K562 (cell line): ENCODE data around the gene CD93. TPM values are rescaled to one million over a fixed set of nuclear protein-coding genes. Genes with fewer than 3 reads are reported as not detected.

Source experiments
- ATAC-seq: fragments of 200-7000 bp; cut with Tn5 transposase; 3 replicates; pipeline ENCODE4 v1.9.1; 2020; ENCODE audit warnings: moderate library complexity
- BruUV-seq: library from RNA; stranded (reverse); fragments of 400-500 nt; replicated peaks from 2 replicates; lab custom pipeline; 2021; lab: Mats Ljungman, UMichigan
- CTCF ChIA-PET: fragments of 300-600 bp; formaldehyde crosslinking; extraction: SDS; loops from one replicate; lab custom pipeline; 2021; ENCODE audit warnings: low intra/inter-chr PET ratio; lab: Yijun Ruan, JAX
- POLR2A ChIA-PET: fragments of 300-600, 350-650 bp; sonication (Branson Sonifier 250); formaldehyde crosslinking; extraction: SDS; loops from one replicate; lab custom pipeline; 2021; ENCODE audit warnings: antibody characterized with exemption, inconsistent platforms; lab: Yijun Ruan, JAX
- DNase-seq, 4 experiments: peaks; one replicate each; pipeline versions ENCODE4 v3.0.0 to v3.0.0-alpha.2; 2011 to 2018; ENCODE audit warnings: low spot score in 3 of 4, mixed read lengths in 3 of 4; ENCODE audit errors: extremely low read depth in 1 of 4
- FAIRE-seq: peaks from 2 replicates; lab custom pipeline; 2011; peaks lifted over from hg19 to GRCh38; lab: Jason Lieb, UNC
- H2AFZ ChIP-seq: 2 replicates; pipeline ENCODE4 v1.6.0; 2011; ENCODE audit warnings: low read depth, low read length, control low read depth, inconsistent platforms
- H3K27ac ChIP-seq: fragments of 200-600 bp; 3 replicates; pipeline ENCODE4 v1.8.0; 2011; ENCODE audit warnings: low read depth, mild to moderate bottlenecking, control low read depth, inconsistent platforms, low read length, moderate library complexity, mixed read lengths; ENCODE audit errors: extremely low read depth
- H3K27me3 ChIP-seq, 2 experiments: fragments of 300-600 bp in 1 of 2; 2 replicates in 1 of 2; 3 replicates in 1 of 2; pipeline versions ENCODE4 v1.6.0 to v1.8.0; 2011; ENCODE audit warnings: inconsistent platforms in 2 of 2, low read length in 2 of 2, mild to moderate bottlenecking in 1 of 2, mixed read lengths in 1 of 2, moderate library complexity in 1 of 2; ENCODE audit not compliant: control insufficient read depth in 2 of 2, insufficient read depth in 2 of 2
- H3K36me3 ChIP-seq: fragments of 300-600 bp; 3 replicates; pipeline ENCODE4 v1.8.0; 2011; ENCODE audit warnings: mild to moderate bottlenecking, low read length, inconsistent platforms; ENCODE audit not compliant: control insufficient read depth, insufficient read depth
- H3K4me1 ChIP-seq, 2 experiments: fragments of 200-600 bp in 1 of 2; replicated peaks in 1 of 2; 2 replicates in 1 of 2; 3 replicates in 1 of 2; pipeline versions ENCODE4 v1.5.1 to v1.8.0; 2011; ENCODE audit warnings: inconsistent platforms in 2 of 2, low read length in 2 of 2, mild to moderate bottlenecking in 1 of 2, mixed read lengths in 1 of 2, moderate library complexity in 1 of 2; ENCODE audit not compliant: control insufficient read depth in 2 of 2, insufficient read depth in 2 of 2
- H3K4me2 ChIP-seq: 2 replicates; pipeline ENCODE4 v1.6.1; 2011; ENCODE audit warnings: low read length, control low read depth, inconsistent platforms, mixed read lengths; ENCODE audit not compliant: insufficient read depth
- H3K4me3 ChIP-seq: fragments of 200-600 bp; sonication (generic), shearing (Covaris generic); 2 replicates; pipeline ENCODE4 v1.5.1; 2016; ENCODE audit warnings: control low read depth, inconsistent platforms
- H3K79me2 ChIP-seq: fragments of 200-600 bp; 3 replicates; pipeline ENCODE4 v1.8.0; 2011; ENCODE audit warnings: low read length, inconsistent platforms; ENCODE audit not compliant: control insufficient read depth, insufficient read depth
- H3K9ac ChIP-seq, 2 experiments: 2 replicates each; pipeline versions ENCODE4 v1.6.0 to v1.6.1; 2011; ENCODE audit warnings: low read depth in 2 of 2, low read length in 2 of 2, control low read depth in 1 of 2, inconsistent platforms in 1 of 2, mild to moderate bottlenecking in 1 of 2, mixed read lengths in 1 of 2; ENCODE audit not compliant: insufficient read depth in 1 of 2
- H3K9me1 ChIP-seq: one replicate; pipeline ENCODE4 v1.6.0; 2011; ENCODE audit warnings: inconsistent platforms, mild to moderate bottlenecking, low read length, moderate library complexity; ENCODE audit not compliant: control insufficient read depth, insufficient read depth
- H3K9me3 ChIP-seq: replicated peaks from 2 replicates; pipeline ENCODE4 v1.5.1; 2011; ENCODE audit warnings: low read depth, low read length, inconsistent platforms; ENCODE audit not compliant: control insufficient read depth, insufficient read depth
- H4K20me1 ChIP-seq: replicated peaks from 2 replicates; pipeline ENCODE4 v1.6.1; 2011; ENCODE audit warnings: low read length, inconsistent platforms, mixed read lengths; ENCODE audit not compliant: control insufficient read depth, insufficient read depth
- ARID1B ChIP-seq: fragments of 450-650 bp; IDR thresholded peaks from 2 replicates; pipeline ENCODE4 v1.6.1; 2016; ENCODE audit warnings: antibody characterized with exemption, mild to moderate bottlenecking, inconsistent platforms
- CBFA2T2 ChIP-seq: fragments of 450-650 bp; conservative IDR thresholded peaks from 2 replicates; pipeline ENCODE4 v1.6.1; 2017; ENCODE audit warnings: mild to moderate bottlenecking
- CBFA2T3 ChIP-seq: fragments of 450-650 bp; IDR thresholded peaks from 2 replicates; pipeline ENCODE4 v1.6.1; 2017
- DPF2 ChIP-seq: fragments of 450-650 bp; IDR thresholded peaks from 2 replicates; pipeline ENCODE4 v1.6.1; 2016
- FOS ChIP-seq: IDR thresholded peaks from 3 replicates; pipeline ENCODE4 v1.6.1; 2011; ENCODE audit not compliant: insufficient read length; ENCODE audit errors: extremely low read depth
- KDM2B ChIP-seq: fragments of 250-450 bp; sonication (Bioruptor Pico); IDR thresholded peaks from 2 replicates; pipeline ENCODE4 v1.8.0; 2021; ENCODE audit warnings: mild to moderate bottlenecking, moderate library complexity
- MEF2D ChIP-seq: conservative IDR thresholded peaks from 2 replicates; pipeline ENCODE4 v1.6.1; 2016; ENCODE audit warnings: low read depth, missing genetic modification characterization, missing compliant biosample characterization
- NFIC ChIP-seq: fragments of 450-650 bp; IDR thresholded peaks from 2 replicates; pipeline ENCODE4 v1.6.1; 2017; ENCODE audit warnings: mild to moderate bottlenecking, inconsistent platforms
- RCOR1 ChIP-seq, 2 experiments: IDR thresholded peaks; 2 replicates each; pipeline ENCODE4 v1.6.1; 2012; ENCODE audit warnings: low read depth in 2 of 2, low read length in 2 of 2, borderline replicate concordance in 1 of 2, improper control_type of control experiment in 1 of 2
- SPI1 ChIP-seq: IDR thresholded peaks from 2 replicates; pipeline ENCODE4 v1.6.1; 2011; ENCODE audit warnings: low read depth, low read length, control low read depth, borderline replicate concordance
- TCF3 ChIP-seq: sonication (generic); formaldehyde crosslinking; IDR thresholded peaks from 2 replicates; pipeline ENCODE4 v1.4.0; 2020; ENCODE audit warnings: mild to moderate bottlenecking, missing genetic modification reagents
- TRIM24 ChIP-seq, 2 experiments: fragments of 450-650 bp; IDR thresholded peaks; 2 replicates each; pipeline ENCODE4 v1.6.1; 2016
- ZC3H4 ChIP-seq: sonication (generic); formaldehyde crosslinking; IDR thresholded peaks from 2 replicates; pipeline ENCODE4 v1.9.0; 2021; ENCODE audit warnings: missing genetic modification reagents, borderline replicate concordance
- ZNF551 ChIP-seq: fragments of 250-450 bp; sonication (Bioruptor Pico); IDR thresholded peaks from 2 replicates; pipeline ENCODE4 v1.5.0; 2021; ENCODE audit warnings: mild to moderate bottlenecking, moderate library complexity
- WGBS: fragments of 100-300 bp; shearing (Covaris generic); methylation state at CpG from one replicate; pipeline ENCODE4 v1.1.6; 2016; ENCODE audit warnings: low coverage, mixed read lengths; ENCODE audit not compliant: insufficient coverage; ENCODE audit errors: missing lambda C conversion rate; 5-methylcytosine and 5-hydroxymethylcytosine counted together
- in situ Hi-C: fragments of 300-500 bp; cut with MboI; formaldehyde crosslinking; loops from 4 replicates; pipeline ENCODE4 v1.15.0; 2018; ENCODE audit warnings: inconsistent platforms, mixed read lengths
- intact Hi-C: fragments of 100-400 bp; cut with micrococcal nuclease; formaldehyde crosslinking; loops from 2 replicates; pipeline ENCODE4 v1.14.2; 2022
- polyA plus RNA-seq, 8 experiments: library from polyadenylated mRNA; depleted of rRNA in 4 of 8; stranded (reverse) in 5 of 8; unstranded in 3 of 8; fragments of >200 nt; fragmentation: Nextera tagmentation in 2 of 8; fragmentation: Illumina TruSeq in 1 of 8; extraction: Ambion mirVana in 2 of 8; extraction: Trizol in 1 of 8; gene quantifications; 2 replicates each; pipeline versions ENCODE4 v1.2.1 to v1.2.3, GENCODE V29; 2011 to 2014; ENCODE audit warnings: inconsistent platforms in 1 of 8, missing spikeins in 1 of 8
- total RNA-seq, 7 experiments: library from RNA; depleted of rRNA in 6 of 7; stranded (reverse); fragments of >200 nt in 6 of 7; fragmentation: Illumina TruSeq in 2 of 7; extraction: Trizol in 2 of 7; gene quantifications; 2 replicates each; pipeline versions ENCODE4 v1.2.1 to v1.2.3, GENCODE V29; 2011 to 2021; ENCODE audit warnings: low replicate concordance in 1 of 7
- TF ChIP-seq, protein P1 (sequence below): sonication (generic); formaldehyde crosslinking; IDR thresholded peaks from 2 replicates; pipeline ENCODE4 v1.8.0; 2022; ENCODE audit warnings: missing genetic modification reagents, mild to moderate bottlenecking, moderate library complexity, borderline replicate concordance
- TF ChIP-seq, protein P2 (sequence below), 2 experiments: IDR thresholded peaks; 2 replicates each; pipeline ENCODE4 v1.6.1; 2011; ENCODE audit warnings: borderline replicate concordance in 1 of 2, control low read depth in 1 of 2, low read depth in 1 of 2, low read length in 1 of 2, mild to moderate bottlenecking in 1 of 2, mixed read lengths in 1 of 2, moderate library complexity in 1 of 2; ENCODE audit not compliant: insufficient read depth in 1 of 2, insufficient read length in 1 of 2, poor library complexity in 1 of 2, severe bottlenecking in 1 of 2; ENCODE audit errors: extremely low read depth in 1 of 2
- TF ChIP-seq, protein P3 (sequence below), 2 experiments: fragments of 450-650 bp; conservative IDR thresholded peaks; 2 replicates each; pipeline ENCODE4 v1.6.1; 2017; ENCODE audit warnings: mild to moderate bottlenecking in 2 of 2, moderate library complexity in 2 of 2
- TF ChIP-seq, protein P4 (sequence below): sonication (generic); formaldehyde crosslinking; IDR thresholded peaks from 2 replicates; pipeline ENCODE4 v1.8.1; 2022; ENCODE audit warnings: missing genetic modification reagents

The CD93 gene
- total and polyA plus RNA-seq, 9 of the 15 experiments (the other 6 are each of a cell fraction or from before 2014, with no cell fraction given): 0.03 to 0.20 (median 0.05) TPM

DNA sequence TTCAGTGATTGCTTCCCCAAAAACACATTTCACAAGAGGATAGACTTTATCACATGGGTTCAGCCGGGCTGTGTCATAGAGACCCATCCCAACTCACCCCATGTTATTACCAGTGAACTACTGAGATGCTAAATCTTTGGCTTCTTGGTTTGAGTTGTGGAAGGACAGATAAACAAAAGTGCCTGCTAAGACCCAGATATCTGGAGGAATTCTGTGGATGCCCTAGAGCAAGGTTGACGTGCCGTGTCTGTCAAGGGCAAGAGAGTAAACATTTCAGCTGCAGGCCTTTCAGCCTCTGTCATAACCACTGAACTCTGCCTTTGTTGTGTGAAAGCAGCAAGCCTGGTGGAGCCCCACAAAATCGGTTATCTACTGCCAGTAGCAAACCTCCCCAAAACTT lies 25.5 kb downstream of the CD93 start:
- ATAC-seq (peak; percentile 60), FAIRE-seq (peak; percentile 82), DNase-seq (peak in 2 of 4 experiments; percentile 36 to 67)
- Histone ChIP-seq H3K79me2 (no peaks in the 10 kb centered on the region), H3K4me3 (no peak overlapping the region), H3K9ac (no peak overlapping the region), H3K27me3 (no peaks in the 10 kb centered on the region), H3K9me1 (no peaks in the 10 kb centered on the region), H3K27ac (no peak overlapping the region), H2AFZ (peak overlapping the region; percentile 17; the same call in 1 of the 2 replicates), H3K4me1 (peaks cover 0 to 24% of the 10 kb centered on the region in 2 experiments; a peak in 2 of 5 replicates), H3K4me2 (no peak overlapping the region), H4K20me1 (no peaks in the 10 kb centered on the region), H3K9me3 (no peaks in the 10 kb centered on the region), H3K36me3 (no peaks in the 10 kb centered on the region)
- 0% methylated on average over 4 of the region's 4 CpGs for WGBS
- intact Hi-C loops (no loop called here), in situ Hi-C loops (loop anchor here (5.0 kb wide), 1 partner anchor 137 kb away; no protein-coding TSS in a partner anchor)
- no TSS peak for BruUV-seq
- ChIA-PET POLR2A (interaction anchor here (0.6 to 1.9 kb wide), 3 partner anchors 10 to 247 kb away, joined by 3 to 11 read pairs (median 3); no protein-coding TSS in a partner anchor), CTCF (no interaction called here)
- TF ChIP-seq, protein P1, sequence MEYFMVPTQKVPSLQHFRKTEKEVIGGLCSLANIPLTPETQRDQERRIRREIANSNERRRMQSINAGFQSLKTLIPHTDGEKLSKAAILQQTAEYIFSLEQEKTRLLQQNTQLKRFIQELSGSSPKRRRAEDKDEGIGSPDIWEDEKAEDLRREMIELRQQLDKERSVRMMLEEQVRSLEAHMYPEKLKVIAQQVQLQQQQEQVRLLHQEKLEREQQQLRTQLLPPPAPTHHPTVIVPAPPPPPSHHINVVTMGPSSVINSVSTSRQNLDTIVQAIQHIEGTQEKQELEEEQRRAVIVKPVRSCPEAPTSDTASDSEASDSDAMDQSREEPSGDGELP (CRISPR knock-in tag): no peak
- no peak for TF ChIP-seq KDM2B
- TF ChIP-seq NFIC: peak; percentile 17; the same call in 1 of the 2 replicates
- TF ChIP-seq CBFA2T3: peak; percentile 88
- no peak for TF ChIP-seq FOS
- TF ChIP-seq MEF2D: no peak
- TF ChIP-seq, protein P2, sequence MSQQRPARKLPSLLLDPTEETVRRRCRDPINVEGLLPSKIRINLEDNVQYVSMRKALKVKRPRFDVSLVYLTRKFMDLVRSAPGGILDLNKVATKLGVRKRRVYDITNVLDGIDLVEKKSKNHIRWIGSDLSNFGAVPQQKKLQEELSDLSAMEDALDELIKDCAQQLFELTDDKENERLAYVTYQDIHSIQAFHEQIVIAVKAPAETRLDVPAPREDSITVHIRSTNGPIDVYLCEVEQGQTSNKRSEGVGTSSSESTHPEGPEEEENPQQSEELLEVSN (IDR thresholded peaks at IDR 0.05; ENCODE audit: borderline replicate concordance in 1 of 2, extremely low read depth in 1 of 2, insufficient read depth in 1 of 2, insufficient read length in 1 of 2, low read depth in 1 of 2, low read length in 1 of 2, poor library complexity in 1 of 2, severe bottlenecking in 1 of 2): no peak
- TF ChIP-seq ZC3H4 (CRISPR knock-in tag): no peak
- no peak for TF ChIP-seq SPI1
- TF ChIP-seq ZNF551 (CRISPR knock-in tag): no peak
- TF ChIP-seq, protein P3, sequence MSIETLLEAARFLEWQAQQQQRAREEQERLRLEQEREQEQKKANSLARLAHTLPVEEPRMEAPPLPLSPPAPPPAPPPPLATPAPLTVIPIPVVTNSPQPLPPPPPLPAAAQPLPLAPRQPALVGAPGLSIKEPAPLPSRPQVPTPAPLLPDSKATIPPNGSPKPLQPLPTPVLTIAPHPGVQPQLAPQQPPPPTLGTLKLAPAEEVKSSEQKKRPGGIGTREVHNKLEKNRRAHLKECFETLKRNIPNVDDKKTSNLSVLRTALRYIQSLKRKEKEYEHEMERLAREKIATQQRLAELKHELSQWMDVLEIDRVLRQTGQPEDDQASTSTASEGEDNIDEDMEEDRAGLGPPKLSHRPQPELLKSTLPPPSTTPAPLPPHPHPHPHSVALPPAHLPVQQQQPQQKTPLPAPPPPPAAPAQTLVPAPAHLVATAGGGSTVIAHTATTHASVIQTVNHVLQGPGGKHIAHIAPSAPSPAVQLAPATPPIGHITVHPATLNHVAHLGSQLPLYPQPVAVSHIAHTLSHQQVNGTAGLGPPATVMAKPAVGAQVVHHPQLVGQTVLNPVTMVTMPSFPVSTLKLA (conservative IDR thresholded peaks at IDR 0.05): 0 out of 4 replicates have a peak, but pooled peaks of 1 of the 2 experiments have one; percentile 16
- 0 out of 4 replicates have a peak, but pooled peaks of 1 of the 2 experiments have one; percentile 19 for TF ChIP-seq TRIM24 (IDR thresholded peaks at IDR 0.05)
- peak in 1 of 2 experiments; percentile 44; a peak in 1 of 4 replicates for TF ChIP-seq RCOR1 (IDR thresholded peaks at IDR 0.05; ENCODE audit: borderline replicate concordance in 1 of 2, low read depth in 2 of 2, low read length in 2 of 2)
- TF ChIP-seq CBFA2T2: peak; percentile 80
- TF ChIP-seq, protein P4, sequence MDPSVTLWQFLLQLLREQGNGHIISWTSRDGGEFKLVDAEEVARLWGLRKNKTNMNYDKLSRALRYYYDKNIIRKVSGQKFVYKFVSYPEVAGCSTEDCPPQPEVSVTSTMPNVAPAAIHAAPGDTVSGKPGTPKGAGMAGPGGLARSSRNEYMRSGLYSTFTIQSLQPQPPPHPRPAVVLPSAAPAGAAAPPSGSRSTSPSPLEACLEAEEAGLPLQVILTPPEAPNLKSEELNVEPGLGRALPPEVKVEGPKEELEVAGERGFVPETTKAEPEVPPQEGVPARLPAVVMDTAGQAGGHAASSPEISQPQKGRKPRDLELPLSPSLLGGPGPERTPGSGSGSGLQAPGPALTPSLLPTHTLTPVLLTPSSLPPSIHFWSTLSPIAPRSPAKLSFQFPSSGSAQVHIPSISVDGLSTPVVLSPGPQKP: no peak
- TF ChIP-seq DPF2: peak; percentile 25; the same call in 1 of the 2 replicates
- TF ChIP-seq TCF3 (CRISPR knock-in tag): peak; percentile 79
- TF ChIP-seq ARID1B: peak; percentile 77
